Raji (cell line): Measurements from ENCODE around the gene EDIL3.

Experiments
- POLR2A ChIP-seq: IDR thresholded peaks from 2 replicates; pipeline ENCODE4 v1.6.1; 2011; ENCODE audit warnings: low read depth, low read length, control low read depth; ENCODE audit not compliant: insufficient read depth

EDIL3 gene

GRCh38 chr5:84287951-84288350 lies 96.7 kb downstream of the EDIL3 start:
- TF ChIP-seq POLR2A, result no peak

- no peak for TF ChIP-seq POLR2A
These were observed 98.0 kb downstream of the EDIL3 start for GRCh38 chr5:84286662-84287061.

GRCh38 chr5:84285641-84286637 lies 98.7 kb downstream of the EDIL3 start:
- TF ChIP-seq POLR2A, result no peak

- TF ChIP-seq POLR2A, result no peak
These were observed 103.3 kb downstream of the EDIL3 start for GRCh38 chr5:84281383-84281782.

- TF ChIP-seq POLR2A, result no peak
These were observed 105.4 kb downstream of the EDIL3 start for GRCh38 chr5:84279234-84279633.

GRCh38 chr5:84275609-84276008 lies 109.1 kb downstream of the EDIL3 start:
- no peak for TF ChIP-seq POLR2A

- no peak for TF ChIP-seq POLR2A
These were observed 109.9 kb downstream of the EDIL3 start for GRCh38 chr5:84274585-84275468.

GRCh38 chr5:84273517-84273883 lies 111.2 kb downstream of the EDIL3 start:
- TF ChIP-seq POLR2A, result no peak

- no peak for TF ChIP-seq POLR2A
These were observed 111.7 kb downstream of the EDIL3 start for GRCh38 chr5:84272771-84273516.

GRCh38 chr5:84265739-84266550 lies 118.7 kb downstream of the EDIL3 start:
- no peak for TF ChIP-seq POLR2A

- TF ChIP-seq POLR2A, result no peak
These were observed 119.5 kb downstream of the EDIL3 start for GRCh38 chr5:84265130-84265529.

GRCh38 chr5:84260939-84261338 lies 123.7 kb downstream of the EDIL3 start:
- TF ChIP-seq POLR2A, result no peak

- no peak for TF ChIP-seq POLR2A
These were observed 124.5 kb downstream of the EDIL3 start for GRCh38 chr5:84260140-84260539.
